ENCODE data around the gene CSH1. TPM values are rescaled to one million over a fixed set of nuclear protein-coding genes. Genes with fewer than 3 reads are reported as not detected.
"Not testable (repeated sequence)": the region's sequence is repeated elsewhere in the genome, so short reads cannot be mapped to it uniquely, and the experiment has no call there.

Gene CSH1
- total RNA-seq, 2 experiments from 2014 or later, result not detected

DNA sequence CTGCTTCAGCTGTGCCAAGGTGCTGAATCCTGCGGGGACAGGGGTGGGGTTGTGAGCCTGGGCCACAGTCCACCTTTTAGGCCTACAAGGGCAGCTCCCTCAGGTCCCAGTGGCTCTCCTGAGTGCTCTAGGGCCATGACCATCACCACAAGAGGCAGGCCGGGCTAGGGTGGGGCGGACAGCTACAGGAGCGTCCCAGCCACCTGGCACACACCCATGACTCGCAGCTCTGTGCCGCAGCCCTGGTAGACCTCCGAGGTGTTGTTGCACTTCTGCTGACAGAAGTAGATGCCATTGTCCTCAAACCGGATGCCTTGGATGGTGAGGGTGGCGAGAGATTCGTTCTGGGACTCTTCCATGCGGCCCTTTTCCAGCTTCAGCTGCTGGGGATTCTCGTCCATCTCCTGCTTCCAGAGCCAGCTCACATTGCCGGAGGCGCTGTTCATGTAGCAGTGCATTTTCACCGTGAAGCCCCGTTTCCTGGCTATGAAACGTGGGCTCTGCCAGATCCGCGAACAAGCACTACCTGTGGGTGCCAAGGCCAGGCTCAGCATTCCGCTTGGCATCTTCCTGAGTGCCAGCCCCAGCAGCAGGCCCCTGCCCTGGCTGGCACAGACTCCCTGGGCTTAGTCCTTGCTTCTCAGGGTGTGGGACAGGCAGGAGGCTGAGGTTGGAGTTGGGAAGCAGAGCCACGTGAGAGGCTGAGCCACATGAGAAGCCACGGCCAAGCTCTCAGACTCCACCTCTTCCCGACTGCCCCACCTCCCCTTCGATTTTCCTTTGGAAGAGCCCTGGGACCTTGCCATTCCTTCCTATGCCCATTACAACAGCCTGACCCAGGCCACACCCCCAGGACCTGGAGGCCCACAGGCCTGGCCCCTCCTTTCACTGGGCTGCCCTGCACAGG, 33.7 kb upstream of the CSH1 start:
- ChIA-PET POLR2A (interaction anchor here (0.6 kb wide), 1 partner anchor 88 kb away, joined by 4 read pairs; no protein-coding TSS in a partner anchor), CTCF (interaction anchor here (1.1 to 1.8 kb wide), 5 partner anchors 11 to 95 kb away, joined by 3 to 5 read pairs (median 4); no protein-coding TSS in a partner anchor)

DNA sequence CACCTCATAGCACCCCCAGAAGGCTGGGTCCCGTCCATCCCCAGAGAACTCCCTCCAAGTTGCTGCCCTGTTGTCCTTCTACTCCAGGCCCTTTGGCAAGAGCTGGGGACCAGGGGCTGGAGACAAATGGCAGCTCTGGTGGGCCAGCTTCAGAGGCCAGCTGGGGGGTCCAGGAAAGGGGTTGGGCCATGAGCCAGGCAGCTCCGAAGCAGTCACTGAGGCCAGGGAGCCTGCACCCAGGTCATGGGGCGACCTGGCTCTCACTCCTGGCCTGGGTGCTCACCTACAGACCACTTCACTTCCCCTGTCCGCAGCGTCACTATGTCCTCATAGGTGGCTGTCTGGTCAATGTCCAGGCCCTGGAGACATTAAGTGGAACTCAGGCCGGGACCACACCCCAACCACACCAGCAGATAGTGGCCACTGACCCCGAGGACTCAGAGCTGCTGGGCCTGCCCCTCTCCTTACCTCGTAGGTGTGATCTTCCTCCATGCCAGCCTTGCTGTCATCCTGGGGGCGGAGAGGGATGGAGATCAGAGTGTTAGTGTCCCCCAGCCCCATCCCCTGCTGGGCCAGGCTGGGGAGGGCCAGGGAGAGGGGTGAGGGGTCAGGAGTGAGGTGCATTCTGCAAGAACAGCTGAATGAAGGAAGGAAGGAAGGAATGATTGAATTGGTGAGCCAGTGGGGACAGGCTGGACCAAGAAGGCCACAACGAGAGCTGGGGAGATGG, 32.8 kb upstream of the CSH1 start:
- POLR2A ChIA-PET, result interaction anchor here (0.6 kb wide), 1 partner anchor 89 kb away, joined by 4 read pairs; no protein-coding TSS in a partner anchor
- CTCF ChIA-PET, result interaction anchor here (0.6 to 1.2 kb wide), 5 partner anchors 10 to 94 kb away, joined by 3 to 4 read pairs (median 3); no protein-coding TSS in a partner anchor

DNA sequence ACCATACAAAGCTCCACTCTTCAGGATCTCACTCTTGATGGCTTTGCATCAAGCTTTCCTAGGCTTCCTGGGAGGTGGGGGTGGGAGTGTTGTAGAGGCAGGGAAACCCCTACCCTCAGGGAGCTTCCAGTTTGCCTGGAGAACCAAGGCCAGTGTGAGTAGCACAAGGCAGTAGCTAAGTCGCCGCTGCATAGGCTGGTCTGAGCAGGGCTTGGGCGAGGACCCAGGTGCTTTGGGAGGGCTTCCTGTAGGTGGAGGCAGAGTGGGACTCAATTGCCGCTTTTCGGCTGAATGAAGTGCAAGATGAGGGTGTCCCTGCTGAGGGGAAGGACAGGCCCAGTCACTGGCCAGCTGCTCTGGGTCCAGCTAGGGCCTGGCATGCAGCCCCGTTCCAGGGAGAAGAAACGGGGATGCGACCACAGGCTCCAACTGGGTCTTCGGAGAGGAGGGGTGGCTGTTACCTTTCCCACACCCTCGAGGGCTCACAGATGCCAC, 31.8 kb upstream of the CSH1 start:
- ChIA-PET POLR2A (no interaction called here), CTCF (interaction anchor here (0.6 to 1.0 kb wide), 3 partner anchors 9 to 95 kb away, joined by 3 to 5 read pairs (median 3); no protein-coding TSS in a partner anchor)

DNA sequence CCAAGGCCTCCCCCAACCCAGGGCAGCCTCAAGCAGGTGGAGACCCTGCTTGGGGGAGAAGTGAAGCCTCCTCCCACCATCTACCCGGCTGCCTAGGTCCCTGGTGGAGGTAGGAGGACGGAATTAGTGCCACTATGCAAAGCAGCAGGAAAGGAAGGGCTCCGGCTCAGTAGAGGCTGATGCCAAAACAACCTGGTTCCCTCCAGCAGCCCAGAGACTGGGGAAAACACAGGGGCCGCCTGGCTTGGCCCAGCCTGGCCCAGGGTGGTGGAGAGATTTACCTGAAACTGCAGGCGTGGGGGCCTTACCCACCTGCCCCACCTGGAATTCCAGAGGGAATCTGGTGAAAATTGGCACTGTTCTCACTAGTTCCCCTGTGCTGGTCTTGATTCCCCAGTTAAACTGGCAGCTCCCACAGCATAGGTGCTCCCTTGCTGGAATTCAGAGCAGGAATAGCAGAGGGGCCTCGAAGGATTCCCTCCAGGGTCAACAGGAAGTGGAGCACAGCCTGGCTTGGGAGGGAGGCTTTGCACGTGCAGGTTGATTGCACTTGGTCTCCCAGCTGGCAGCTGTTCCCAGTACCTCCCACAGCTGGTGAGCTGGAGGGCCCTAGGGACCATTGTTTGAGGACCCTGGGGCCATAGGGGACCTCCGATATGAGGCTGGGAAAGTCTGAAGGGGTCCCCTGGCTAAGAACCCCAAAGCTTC, 31.2 kb upstream of the CSH1 start:
- POLR2A ChIA-PET, result no interaction called here
- CTCF ChIA-PET, result interaction anchor here (1.0 kb wide), 1 partner anchor 8 kb away, joined by 5 read pairs; no protein-coding TSS in a partner anchor

DNA sequence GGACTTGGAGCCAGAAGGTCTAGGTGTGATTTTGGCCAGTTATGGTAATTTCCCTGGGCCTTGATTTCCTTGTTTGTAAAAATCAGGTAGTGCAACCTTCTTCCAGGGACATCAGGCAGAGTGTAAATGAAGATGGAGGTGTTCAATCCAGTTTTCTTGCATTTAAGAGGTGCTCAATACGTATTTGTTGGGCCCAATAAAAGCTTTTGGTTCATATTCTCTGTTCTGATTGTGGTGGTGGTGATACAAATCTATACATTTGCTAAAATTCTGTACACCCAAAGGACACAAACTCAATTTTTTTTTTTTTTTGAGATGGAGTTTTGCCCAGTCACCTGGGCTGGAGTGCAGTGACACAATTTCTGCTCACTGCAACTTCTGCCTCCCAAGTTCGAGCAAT, 29.8 kb upstream of the CSH1 start:
- POLR2A ChIA-PET, result no interaction called here
- CTCF ChIA-PET, result interaction anchor here (0.7 to 1.1 kb wide), 2 partner anchors 100 to 124 kb away, joined by 3 read pairs; no protein-coding TSS in a partner anchor

DNA sequence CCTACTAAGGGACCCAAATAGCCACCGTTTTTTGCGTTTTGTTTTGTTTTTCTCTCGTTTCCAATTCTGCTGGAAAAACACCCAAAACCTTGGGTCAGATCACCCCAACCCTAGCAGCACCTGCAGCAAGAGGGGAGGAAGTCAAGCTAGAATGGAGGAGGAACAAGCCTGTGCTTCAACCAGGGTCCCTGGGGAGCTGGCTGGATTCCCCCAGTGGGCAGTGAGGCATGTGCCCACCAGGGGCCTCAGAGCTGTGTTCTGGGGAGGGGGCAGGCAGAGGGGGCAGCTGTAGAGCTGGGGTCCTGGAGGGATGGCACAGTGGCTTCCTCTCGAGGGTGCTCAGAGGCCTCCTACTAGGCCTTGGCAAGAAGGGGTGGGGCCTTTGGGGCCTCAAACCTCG, 29.2 kb upstream of the CSH1 start:
- ChIA-PET POLR2A (no interaction called here), CTCF (interaction anchor here (0.7 to 1.3 kb wide), 3 partner anchors 21 to 124 kb away, joined by 3 to 4 read pairs (median 3); no protein-coding TSS in a partner anchor)

DNA sequence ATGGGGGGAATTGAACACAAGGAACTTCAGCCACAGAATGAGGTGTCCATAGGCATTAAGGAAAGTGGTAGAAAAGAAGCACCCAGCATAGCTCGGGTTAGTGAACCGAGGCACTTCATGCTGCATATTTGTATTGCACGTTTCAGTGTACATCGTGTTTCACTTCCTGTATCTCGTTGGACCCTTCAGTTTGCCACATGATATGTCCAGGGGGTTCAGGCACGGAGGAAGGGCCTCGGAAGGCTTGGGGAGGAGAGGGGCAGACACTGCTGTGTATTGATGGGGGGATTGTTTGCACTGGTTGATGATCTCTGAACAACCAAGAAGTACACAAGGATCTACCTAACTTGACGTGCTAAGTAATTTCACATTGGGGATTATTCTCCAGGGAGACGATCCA, 26.0 kb upstream of the CSH1 start:
- CTCF ChIA-PET, result interaction anchor here (1.5 kb wide), 1 partner anchor 24 kb away, joined by 4 read pairs; no protein-coding TSS in a partner anchor
- POLR2A ChIA-PET, result not testable (repeated sequence)

DNA sequence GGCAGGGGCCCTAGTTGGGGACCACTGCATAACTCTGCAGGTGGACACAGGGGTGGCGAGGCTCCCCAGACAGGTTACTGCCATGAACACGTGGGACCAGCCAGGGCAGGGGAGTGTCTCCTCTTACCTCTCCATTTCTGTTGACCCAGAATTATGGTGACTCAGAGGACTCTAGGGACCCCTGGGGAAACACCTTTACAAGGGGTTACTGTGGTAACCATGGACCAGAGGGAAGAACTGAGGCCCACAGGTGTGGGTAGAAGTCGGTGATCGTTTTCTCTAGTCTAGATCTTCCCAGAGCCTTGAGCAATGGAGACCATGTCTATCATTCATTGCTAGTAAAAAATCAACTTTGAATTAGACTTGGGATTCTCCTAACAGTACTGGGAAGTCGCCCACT, 24.4 kb upstream of the CSH1 start:
- POLR2A ChIA-PET, result interaction anchor here (0.7 kb wide), 1 partner anchor 66 kb away, joined by 3 read pairs; no protein-coding TSS in a partner anchor
- CTCF ChIA-PET, result interaction anchor here (1.1 to 3.6 kb wide), 5 partner anchors 26 to 109 kb away, joined by 3 to 36 read pairs (median 13); no protein-coding TSS in a partner anchor

DNA sequence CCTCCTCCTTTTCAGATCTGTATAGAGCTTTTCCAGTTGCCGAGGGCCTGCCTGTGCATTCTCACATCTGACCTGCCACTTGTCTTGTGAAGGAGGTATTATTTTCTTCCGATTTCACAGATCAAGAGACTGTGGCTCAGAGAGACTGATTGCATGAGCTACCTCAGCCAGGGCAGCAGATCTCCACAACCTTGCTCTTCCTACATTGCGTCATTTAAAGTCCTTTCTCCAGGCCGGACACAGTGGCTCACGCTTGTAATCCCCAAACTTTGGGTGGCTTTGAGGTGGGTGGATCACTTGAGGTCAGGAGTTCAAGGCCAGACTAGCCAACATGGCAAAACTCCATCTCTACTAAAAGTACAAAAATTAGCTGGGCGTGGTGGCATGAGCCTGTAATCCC, 23.7 kb upstream of the CSH1 start:
- CTCF ChIA-PET, result interaction anchor here (0.7 to 3.6 kb wide), 19 partner anchors 8 to 213 kb away, joined by 3 to 36 read pairs (median 5); partner anchors contain the start of genes CSHL1 and PRR29
- POLR2A ChIA-PET, result not testable (repeated sequence)

DNA sequence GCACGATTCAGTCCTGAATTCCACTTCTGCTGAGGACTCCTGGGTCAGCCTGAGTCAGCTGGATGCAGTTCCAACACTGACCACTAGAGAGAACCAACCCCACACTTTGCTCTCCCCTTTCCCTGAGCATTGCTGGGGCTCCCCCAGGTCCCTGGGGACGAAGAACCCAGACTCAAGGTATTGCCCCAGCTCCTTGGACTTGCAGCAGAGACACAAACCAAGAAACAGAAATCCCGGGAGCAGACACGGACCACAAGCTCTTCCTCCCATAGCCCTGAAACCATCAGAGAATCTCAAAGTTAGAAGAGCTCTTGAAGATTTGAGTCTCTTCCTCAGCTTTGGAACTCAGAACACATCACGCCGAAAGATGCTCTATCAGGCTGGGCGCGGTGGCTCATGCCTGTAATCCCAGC, 22.9 kb upstream of the CSH1 start:
- POLR2A ChIA-PET, result no interaction called here
- CTCF ChIA-PET, result interaction anchor here (0.6 to 3.6 kb wide), 26 partner anchors 8 to 218 kb away, joined by 3 to 36 read pairs (median 5); partner anchors contain the start of genes CD79B, CSHL1, ICAM2 and PRR29

DNA sequence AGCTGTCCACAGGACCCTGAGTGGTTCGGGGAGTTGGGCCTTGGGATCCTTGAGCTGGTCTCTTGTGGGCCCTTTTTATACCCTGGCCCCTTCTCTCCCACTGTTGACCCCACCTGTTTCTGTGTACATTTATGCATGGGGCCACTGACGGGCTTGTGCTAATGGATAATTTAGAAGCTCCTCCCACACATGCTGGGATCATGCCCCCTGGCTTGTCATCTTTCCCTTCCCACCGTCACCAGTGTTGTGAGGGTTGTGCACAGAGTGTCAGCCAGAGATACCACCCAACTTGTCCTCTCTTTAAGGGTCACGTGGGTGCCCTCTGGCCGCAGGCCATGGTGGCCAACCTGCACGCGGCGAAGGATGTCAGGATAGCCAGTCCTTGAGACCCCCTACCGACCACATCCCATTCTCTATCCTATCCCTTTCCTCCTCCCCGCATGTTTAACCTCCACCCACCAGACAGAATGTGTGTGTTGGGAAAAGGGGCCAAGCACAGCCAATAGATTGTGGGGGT, 22.5 kb upstream of the CSH1 start, which contains the start of gene GH1:
Gene GH1 (minus strand): TSS at position 51 of the 517 bp plus-strand sequence. CDS start 63 bp downstream, outside the sequence.
- CTCF ChIA-PET, result interaction anchor here (0.6 to 3.6 kb wide), 27 partner anchors 8 to 218 kb away, joined by 3 to 36 read pairs (median 5); partner anchors contain the start of genes CD79B, CSHL1 and ICAM2
- POLR2A ChIA-PET, result not testable (repeated sequence)

DNA sequence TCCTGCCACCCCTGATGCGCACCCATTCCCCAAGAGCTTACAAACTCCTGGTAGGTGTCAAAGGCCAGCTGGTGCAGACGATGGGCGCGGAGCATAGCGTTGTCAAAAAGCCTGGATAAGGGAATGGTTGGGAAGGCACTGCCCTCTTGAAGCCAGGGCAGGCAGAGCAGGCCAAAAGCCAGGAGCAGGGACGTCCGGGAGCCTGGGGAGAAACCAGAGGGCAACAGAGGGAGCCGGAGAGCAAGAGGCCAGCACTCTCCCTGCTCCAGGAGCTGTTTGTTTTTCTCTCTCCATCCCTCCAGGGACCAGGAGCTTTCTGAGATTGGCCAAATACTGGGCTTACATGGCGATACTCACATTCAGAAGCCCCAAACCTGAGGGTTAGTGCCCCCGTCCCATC, 21.9 kb upstream of the CSH1 start:
- ChIA-PET POLR2A (no interaction called here), CTCF (interaction anchor here (0.6 to 3.6 kb wide), 12 partner anchors 14 to 215 kb away, joined by 3 to 36 read pairs (median 12); partner anchors contain the start of gene CD79B)

DNA sequence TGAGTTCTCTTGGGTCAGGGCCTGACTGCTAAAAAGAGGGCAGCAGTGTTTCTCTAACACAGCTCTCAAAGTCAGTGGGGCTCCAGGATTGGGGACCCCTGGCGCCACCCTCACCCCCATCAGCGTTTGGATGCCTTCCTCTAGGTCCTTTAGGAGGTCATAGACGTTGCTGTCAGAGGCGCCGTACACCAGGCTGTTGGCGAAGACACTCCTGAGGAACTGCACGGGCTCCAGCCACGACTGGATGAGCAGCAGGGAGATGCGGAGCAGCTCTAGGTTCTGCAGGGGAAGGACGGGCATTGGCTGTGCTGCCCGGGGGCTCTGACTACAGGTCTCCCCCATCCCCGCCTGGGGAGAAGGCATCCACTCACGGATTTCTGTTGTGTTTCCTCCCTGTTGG, 21.3 kb upstream of the CSH1 start:
- CTCF ChIA-PET, result interaction anchor here (0.6 to 3.6 kb wide), 6 partner anchors 29 to 216 kb away, joined by 3 to 36 read pairs (median 12); no protein-coding TSS in a partner anchor
- POLR2A ChIA-PET, result no interaction called here

DNA sequence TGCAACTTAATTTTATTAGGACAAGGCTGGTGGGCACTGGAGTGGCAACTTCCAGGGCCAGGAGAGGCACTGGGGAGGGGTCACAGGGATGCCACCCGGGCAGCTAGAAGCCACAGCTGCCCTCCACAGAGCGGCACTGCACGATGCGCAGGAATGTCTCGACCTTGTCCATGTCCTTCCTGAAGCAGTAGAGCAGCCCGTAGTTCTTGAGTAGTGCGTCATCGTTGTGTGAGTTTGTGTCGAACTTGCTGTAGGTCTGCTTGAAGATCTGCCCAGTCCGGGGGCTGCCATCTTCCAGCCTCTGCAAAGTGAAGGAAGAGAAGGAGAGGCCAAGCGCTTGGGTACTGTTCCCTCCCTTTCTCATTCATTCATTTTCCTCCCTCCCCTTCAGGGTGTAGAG, 20.8 kb upstream of the CSH1 start:
- POLR2A ChIA-PET, result not testable (repeated sequence)
- CTCF ChIA-PET, result interaction anchor here (1.3 to 3.6 kb wide), 5 partner anchors 12 to 216 kb away, joined by 3 to 36 read pairs (median 21); no protein-coding TSS in a partner anchor

DNA sequence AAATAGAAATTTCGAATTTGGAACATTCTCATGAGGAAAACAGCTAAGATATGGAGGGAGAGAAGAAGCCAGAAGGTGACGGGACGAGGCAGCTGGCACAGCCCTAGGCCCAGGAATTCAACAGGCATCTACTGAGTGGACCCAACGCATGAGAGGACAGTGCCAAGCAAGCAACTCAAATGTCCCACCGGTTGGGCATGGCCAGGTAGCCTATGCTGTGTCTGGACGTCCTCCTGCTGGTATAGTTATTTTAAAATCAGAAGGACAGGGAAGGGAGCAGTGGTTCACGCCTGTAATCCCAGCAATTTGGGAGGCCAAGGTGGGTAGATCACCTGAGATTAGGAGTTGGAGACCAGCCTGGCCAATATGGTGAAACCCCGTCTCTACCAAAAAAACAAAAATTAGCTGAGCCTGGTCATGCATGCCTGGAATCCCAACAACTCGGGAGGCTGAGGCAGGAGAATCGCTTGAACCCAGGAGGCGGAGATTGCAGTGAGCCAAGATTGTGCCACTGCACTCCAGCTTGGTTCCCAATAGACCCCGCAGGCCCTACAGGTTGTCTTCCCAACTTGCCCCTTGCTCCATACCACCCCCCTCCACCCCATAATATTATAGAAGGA, 20.3 kb upstream of the CSH1 start:
- ChIA-PET CTCF (interaction anchor here (1.3 to 1.7 kb wide), 2 partner anchors 13 to 51 kb away, joined by 3 to 4 read pairs; no protein-coding TSS in a partner anchor), POLR2A (no interaction called here)

DNA sequence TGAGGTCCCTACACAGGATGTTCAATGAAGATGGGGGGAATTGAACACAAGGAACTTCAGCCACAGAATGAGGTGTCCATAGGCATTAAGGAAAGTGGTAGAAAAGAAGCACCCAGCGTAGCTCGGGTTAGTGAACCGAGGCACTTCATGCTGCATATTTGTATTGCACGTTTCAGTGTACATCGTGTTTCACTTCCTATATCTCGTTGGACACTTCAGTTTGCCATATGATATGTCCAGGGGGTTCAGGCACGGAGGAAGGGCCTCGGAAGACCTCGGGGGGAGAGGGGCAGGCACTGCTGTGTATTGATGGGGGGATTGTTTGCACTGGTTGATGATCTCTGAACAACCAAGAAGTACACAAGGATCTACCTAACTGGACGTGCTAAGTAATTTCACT, 19.4 kb upstream of the CSH1 start:
- POLR2A ChIA-PET, result not testable (repeated sequence)
- CTCF ChIA-PET, result interaction anchor here (1.2 to 1.7 kb wide), 2 partner anchors 13 to 110 kb away, joined by 4 read pairs; no protein-coding TSS in a partner anchor

DNA sequence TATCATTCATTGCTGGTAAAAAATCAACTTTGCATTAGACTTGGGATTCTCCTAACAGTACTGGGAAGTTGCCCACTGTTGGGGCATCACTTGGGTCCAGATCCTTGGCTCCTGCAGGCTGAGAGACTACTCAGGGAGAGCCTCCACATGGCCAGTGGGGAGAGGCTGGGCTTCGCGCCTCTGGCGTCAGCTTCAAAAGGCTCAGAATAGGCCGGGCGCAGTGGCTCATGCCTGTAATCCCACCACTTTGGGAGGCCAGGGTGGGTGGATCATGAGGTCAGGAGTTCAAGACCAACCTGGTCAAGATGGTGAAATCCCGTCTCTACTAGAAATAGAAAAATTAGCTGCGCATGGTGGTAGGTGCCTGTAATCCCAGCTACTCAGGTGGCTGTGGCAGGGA, 18.1 kb upstream of the CSH1 start:
- ChIA-PET POLR2A (no interaction called here), CTCF (interaction anchor here (0.7 to 1.3 kb wide), 2 partner anchors 9 to 18 kb away, joined by 3 read pairs; partner anchors contain the start of gene CD79B)

Measured in activated CD8-positive, alpha-beta memory T cell treated with anti-CD3 and anti-CD28 coated beads for 36 hours (primary cell).